ENCODE results near the gene MYL6.
A peak's percentile ranks its signal among the peaks of the same experiment; 100 is the strongest.

MYL6 gene

GRCh38 chr12:56154246-56154771 lies 3.9 kb upstream of the MYL6 start:
- no peak overlapping the region for H3K27ac ChIP-seq

GRCh38 chr12:56154818-56155217 lies 3.3 kb upstream of the MYL6 start:
- no peak for TF ChIP-seq CTCF (conservative IDR thresholded peaks at IDR 0.05)
- no peak for TF ChIP-seq ZFX (IDR thresholded peaks at IDR 0.05)

More at GRCh38 chr12:56154246-56154771, 3.9 kb upstream of the MYL6 start:
- no peak for TF ChIP-seq CTCF (conservative IDR thresholded peaks at IDR 0.05)
- no peak for TF ChIP-seq ZFX (IDR thresholded peaks at IDR 0.05)

GRCh38 chr12:56155256-56155845 lies 2.8 kb upstream of the MYL6 start:
- no peak for TF ChIP-seq CTCF (conservative IDR thresholded peaks at IDR 0.05)
- TF ChIP-seq ZFX (IDR thresholded peaks at IDR 0.05) = no peak
- no peak overlapping the region for H3K27ac ChIP-seq

More at GRCh38 chr12:56154818-56155217, 3.3 kb upstream of the MYL6 start:
- H3K27ac ChIP-seq = no peak overlapping the region

- peak overlapping the region; percentile 92 for H3K27ac ChIP-seq
Measured at GRCh38 chr12:56156464-56157200, 1.5 kb upstream of the MYL6 start.

GRCh38 chr12:56157201-56158028 lies 744 bp upstream of the MYL6 start:
- TF ChIP-seq CTCF (conservative IDR thresholded peaks at IDR 0.05) (no peak; the same call in 1 of the 2 replicates), ZFX (IDR thresholded peaks at IDR 0.05) (no peak)
- peak overlapping the region; percentile 92 for H3K27ac ChIP-seq

GRCh38 chr12:56158926-56159461 lies 835 bp downstream of the MYL6 start:
- no peak for TF ChIP-seq ZFX (IDR thresholded peaks at IDR 0.05)
- no peak for TF ChIP-seq CTCF (conservative IDR thresholded peaks at IDR 0.05)
- H3K27ac ChIP-seq = peak overlapping the region; percentile 92

GRCh38 chr12:56159482-56160192 lies 1.5 kb downstream of the MYL6 start:
- TF ChIP-seq ZFX (IDR thresholded peaks at IDR 0.05) (no peak), CTCF (conservative IDR thresholded peaks at IDR 0.05) (no peak)
- H3K27ac ChIP-seq = peak overlapping the region; percentile 92
